Measurements from ENCODE around the gene ZFAND3.

- TF ChIP-seq CTCF (IDR thresholded peaks at IDR 0.05 in 2 of 3, conservative IDR thresholded peaks at IDR 0.05 in 1 of 3; ENCODE audit: borderline replicate concordance in 1 of 3, insufficient read depth in 1 of 3, low read depth in 2 of 3, low read length in 2 of 3), result no peak
- TF ChIP-seq POLR2A (IDR thresholded peaks at IDR 0.05; ENCODE audit: borderline replicate concordance, extremely low read depth, insufficient read depth, insufficient read length), result no peak
- no peak for TF ChIP-seq ZFX (IDR thresholded peaks at IDR 0.05)
- TF ChIP-seq RAD21 (IDR thresholded peaks at IDR 0.05; ENCODE audit: low read depth), result no peak
- TF ChIP-seq SP1 (IDR thresholded peaks at IDR 0.05; ENCODE audit: low read depth), result no peak
- TF ChIP-seq POLR2AphosphoS5 (IDR thresholded peaks at IDR 0.05; ENCODE audit: low read depth, low read length), result no peak
- TF ChIP-seq TCF7L2 (IDR thresholded peaks at IDR 0.05; ENCODE audit: borderline replicate concordance, extremely low read depth, insufficient read depth, insufficient read length), result no peak
- TF ChIP-seq MAX (IDR thresholded peaks at IDR 0.05), result no peak
- TF ChIP-seq EGR1 (IDR thresholded peaks at IDR 0.05; ENCODE audit: low read depth), result no peak
- no peak for TF ChIP-seq JUND (IDR thresholded peaks at IDR 0.05)
- TF ChIP-seq ZNF274 (IDR thresholded peaks at IDR 0.05; ENCODE audit: low read depth, low read length), result no peak
- no peak for TF ChIP-seq FOSL1 (IDR thresholded peaks at IDR 0.05; ENCODE audit: low read depth)
- no peak for TF ChIP-seq ATF3 (IDR thresholded peaks at IDR 0.05)
- TF ChIP-seq EZH2 (IDR thresholded peaks at IDR 0.05), result no peak
Measured at GRCh38 chr6:37992749-37993148, 173.2 kb downstream of the ZFAND3 start.
